HG03025 (cell line): Measurements from ENCODE around the gene GNAZ.
"Not testable (repeated sequence)": the region's sequence is repeated elsewhere in the genome, so short reads cannot be mapped to it uniquely, and the experiment has no call there.

Experiments used
- ATAC-seq: cut with Tn5 transposase; IDR thresholded peaks from one replicate; pipeline ENCODE4 v1.9.1; 2021; ENCODE audit warnings: mild to moderate bottlenecking, moderate library complexity; ENCODE audit not compliant: unreplicated experiment, low FRiP score

Gene GNAZ

DNA sequence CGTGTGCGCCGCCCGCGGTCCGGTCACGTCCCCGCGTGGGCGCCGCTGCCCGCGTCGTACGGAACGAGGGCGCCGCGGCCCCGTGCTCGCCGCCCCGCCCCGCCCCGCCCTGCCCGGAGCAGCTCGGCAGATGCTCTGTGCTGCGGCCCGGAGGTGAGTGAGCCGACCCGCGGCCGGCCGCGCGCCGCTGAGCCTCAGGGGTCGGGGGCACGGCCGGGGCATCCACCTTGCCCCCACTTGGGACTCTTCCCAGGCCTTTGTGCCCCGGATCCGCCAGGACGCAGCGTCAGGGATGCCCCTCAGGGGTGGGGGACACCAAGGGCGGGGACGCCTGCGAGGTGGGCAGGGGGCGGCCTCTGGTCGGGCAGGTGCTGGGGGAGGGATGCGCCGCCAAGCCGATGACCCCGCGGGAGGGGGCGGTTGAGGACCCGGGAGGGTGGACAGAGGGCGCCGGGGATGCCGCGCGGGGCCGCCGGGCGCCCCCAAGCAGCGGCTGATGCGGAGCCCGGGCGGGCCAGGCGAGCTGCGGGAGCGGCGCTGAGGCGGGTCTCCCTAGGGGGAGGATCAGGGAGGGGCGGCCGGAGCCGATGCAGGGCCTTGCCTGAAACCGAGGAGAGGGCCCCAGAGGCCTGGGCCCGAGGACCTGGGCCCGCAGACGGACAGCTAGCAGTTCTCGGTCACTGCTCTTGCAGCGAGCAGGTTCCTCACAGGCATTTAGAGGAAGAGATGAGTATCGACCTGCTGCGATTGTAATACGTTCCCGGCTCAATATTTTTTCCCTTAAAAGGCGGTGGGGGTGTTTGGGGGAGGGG is at the start of gene GNAZ:
TSS of gene GNAZ (plus strand) at position 102 of the 812 bp plus-strand sequence. CDS start 25,177 bp downstream, outside the sequence.
- ATAC-seq: peak; percentile 12

DNA sequence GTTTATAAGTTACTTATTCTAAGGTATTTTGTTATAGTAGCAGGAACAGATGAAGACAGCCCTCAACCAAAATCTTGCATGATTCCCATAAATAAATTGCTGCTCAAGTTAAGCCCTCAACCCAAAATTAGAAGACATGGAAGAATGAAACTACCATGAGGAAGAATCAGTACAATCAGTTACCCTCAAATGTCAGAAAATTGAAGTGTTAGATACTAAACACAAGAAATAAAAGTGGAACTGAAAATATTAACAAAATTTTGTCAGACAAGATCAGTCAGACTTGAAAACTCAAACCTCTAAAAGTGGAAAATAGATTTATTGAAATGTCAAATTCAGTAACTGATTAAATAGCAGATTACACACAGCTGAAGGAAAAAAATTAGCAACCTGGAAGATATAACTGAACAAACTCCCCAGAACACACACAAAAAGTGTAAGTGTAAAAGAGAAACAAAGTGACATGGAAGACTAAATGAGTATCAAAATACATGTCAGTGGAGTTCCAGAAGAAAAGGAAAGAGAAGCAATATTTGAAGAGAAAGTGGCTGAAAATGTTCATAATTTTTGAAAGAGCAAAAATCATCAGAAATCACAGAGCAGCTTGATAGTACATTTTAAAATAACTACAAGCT is 49.5 kb upstream of the GNAZ start:
- ATAC-seq: no peak

DNA sequence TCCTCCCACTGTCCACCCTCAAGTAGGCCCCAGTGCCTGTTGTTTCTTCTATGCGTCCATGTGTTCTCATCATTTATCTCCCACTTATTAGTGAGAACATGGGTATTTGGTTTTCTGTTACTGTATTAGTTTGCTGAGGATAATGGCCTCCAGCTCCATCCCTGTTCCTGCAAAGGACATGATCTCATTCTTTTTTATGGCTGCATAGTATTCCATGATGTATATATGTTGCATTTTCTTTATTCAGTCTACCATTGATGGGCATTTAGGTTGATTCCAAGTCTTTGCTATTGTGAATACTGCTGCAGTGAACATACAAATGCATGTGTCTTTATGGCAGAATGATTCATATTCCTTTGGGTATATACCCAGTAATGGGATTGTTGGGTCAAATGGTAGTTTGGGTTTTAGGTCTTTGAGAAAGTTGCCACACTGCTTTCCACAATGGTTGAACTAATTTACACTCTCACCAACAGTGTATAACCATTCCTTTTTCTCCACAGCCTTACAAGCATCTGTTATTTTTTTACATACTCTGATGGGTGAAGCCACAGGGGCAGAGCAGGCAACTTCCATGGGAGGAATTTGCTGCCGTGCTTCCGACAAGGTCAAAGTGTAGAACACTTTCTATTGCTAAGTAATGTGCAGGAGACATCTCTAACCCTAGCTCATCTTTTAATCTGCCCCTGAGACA is 48.5 kb upstream of the GNAZ start:
- not testable (repeated sequence) for ATAC-seq

DNA sequence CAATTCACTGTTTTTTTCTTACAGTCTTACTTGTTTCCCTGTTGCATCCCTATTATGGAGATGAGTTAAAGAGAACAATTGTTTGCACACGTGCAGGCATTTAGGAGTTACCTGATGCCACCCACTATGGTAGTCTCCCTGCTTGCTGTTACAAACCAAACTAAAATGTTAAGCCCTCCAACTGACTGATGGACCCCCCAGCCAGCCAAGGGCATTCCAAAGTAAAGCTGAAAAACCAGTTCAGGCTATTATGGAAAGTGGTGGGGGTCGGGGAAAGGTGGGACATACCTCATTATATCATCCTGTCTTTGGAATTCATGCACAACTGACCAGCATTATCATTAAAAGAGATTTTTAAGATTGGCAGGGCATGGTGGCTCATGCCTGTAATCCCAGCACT is 47.0 kb upstream of the GNAZ start:
- no peak for ATAC-seq

DNA sequence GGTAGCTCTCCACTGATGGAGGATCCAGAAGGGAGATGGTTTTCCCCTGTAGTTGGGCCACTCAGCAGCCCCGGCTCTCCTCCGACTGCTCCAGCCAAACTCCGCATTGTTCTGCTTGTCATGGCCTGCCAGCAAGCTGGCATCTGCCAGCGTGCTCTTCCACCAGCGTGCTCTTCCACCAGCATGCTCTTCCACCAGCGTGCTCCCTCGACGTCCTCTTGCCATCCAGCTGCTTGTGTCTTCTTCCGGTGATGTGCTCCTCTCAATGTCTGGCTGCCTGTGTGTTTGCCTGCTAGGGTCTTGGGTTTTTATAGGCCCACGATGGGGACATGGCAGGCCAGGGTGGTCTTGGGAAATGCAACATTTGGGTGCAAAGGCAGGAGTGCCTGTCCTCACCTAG is 43.5 kb upstream of the GNAZ start:
- ATAC-seq: no peak

DNA sequence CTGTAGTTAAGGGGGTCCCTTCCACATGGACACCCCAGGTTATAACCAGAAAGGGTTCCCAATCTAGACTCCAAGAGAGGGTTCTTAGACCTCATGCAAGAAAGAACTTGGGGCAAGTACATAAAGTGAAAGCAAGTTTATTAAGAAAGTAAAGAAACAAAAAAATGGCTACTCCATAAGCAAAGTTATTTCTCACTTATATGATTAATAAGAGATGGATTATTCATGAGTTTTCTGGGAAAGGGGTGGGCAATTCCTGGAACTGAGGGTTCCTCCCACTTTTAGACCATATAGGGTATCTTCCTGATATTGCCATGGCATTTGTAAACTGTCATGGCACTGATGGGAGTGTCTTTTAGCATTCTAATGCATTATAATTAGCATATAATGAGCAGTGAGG is 42.5 kb upstream of the GNAZ start:
- not testable (repeated sequence) for ATAC-seq

DNA sequence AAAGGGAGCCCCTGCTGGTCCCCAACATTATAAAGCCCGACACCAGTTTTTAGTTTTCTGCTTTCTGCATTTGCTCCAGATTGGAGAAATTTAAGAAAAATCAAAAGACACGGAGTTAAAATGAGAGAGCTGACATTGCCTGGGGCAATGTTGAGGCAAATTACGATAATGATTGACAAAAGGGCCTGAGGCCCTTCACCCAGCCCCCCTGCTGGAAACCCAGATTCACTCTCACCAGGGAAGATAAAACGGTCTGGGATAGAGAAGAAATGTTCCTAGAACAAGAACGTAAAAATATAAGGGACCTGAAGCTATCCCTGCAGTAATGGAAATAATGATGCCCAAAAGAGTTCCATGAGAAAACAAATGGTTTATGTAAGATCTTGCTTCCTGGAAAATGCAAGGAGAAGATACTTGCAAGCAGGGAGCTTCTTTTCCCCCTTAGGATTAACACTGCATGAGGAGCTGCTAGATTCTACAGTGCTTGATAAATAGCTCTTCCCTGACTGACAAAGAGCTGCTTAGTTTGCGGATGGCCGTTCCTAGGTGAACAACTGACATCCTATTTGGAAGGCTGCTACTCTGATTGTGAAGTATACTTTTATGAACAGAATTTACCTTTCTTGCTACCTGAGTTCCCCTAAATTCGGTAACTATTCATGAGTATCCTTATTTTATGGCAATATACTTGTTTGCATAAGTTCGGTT is 40.6 kb upstream of the GNAZ start:
- no peak for ATAC-seq

DNA sequence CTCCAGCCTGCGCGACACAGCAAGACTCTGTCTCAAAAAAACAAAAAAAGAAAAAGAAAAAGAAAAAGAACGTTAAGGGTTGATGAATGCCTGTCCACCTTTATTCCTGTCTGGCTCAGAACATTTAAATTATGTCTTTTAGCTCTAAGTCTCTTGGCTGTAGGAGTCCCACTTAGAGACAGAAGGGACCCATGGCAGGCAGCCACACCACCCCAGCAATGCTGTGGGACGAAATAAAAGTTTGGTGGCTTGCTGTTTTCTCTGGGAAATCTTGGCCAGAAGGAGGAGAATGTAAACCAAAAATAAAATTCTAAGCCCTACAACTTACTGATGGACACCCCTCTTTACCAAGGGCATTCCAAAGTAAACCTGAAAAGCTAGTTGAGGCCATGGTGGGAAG is 38.9 kb upstream of the GNAZ start:
- ATAC-seq: no peak

DNA sequence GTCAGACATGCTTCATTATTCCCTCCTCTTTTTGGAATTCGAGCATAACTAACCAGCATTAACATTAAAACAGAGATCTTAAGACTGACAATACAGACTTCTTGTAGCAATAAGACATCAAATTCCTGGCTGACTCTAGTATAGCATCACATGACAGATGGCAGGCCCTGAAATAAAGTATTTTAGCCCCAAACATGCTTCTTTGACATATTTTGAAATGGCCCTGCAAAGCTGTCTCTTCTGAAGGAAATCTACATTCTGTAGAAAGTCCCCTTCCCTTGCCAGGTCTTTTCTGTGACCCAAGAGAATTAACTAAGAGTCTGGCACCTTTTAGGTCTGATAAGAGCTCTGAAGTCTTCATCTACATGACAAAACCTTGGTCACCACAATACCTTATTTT is 38.5 kb upstream of the GNAZ start:
- ATAC-seq: no peak

DNA sequence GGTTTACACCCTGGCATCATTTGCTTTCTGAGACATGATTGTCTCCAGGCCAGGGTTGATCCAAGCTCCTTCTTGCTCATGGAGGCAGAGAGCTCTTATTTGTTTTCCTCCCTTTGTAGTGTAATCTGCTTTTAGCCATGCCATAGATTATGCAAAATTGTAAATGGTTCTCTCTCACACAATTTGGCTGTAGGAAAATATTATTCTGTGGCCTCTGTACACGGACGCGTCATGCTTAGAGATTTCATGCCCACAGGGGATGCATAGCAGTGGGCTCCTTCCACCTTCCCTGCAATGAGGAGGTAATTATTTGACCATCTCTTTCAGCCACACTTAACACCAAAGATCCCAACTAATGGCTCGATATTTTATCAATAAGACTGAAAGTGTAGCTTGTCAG is 37.7 kb upstream of the GNAZ start:
- ATAC-seq: no peak

DNA sequence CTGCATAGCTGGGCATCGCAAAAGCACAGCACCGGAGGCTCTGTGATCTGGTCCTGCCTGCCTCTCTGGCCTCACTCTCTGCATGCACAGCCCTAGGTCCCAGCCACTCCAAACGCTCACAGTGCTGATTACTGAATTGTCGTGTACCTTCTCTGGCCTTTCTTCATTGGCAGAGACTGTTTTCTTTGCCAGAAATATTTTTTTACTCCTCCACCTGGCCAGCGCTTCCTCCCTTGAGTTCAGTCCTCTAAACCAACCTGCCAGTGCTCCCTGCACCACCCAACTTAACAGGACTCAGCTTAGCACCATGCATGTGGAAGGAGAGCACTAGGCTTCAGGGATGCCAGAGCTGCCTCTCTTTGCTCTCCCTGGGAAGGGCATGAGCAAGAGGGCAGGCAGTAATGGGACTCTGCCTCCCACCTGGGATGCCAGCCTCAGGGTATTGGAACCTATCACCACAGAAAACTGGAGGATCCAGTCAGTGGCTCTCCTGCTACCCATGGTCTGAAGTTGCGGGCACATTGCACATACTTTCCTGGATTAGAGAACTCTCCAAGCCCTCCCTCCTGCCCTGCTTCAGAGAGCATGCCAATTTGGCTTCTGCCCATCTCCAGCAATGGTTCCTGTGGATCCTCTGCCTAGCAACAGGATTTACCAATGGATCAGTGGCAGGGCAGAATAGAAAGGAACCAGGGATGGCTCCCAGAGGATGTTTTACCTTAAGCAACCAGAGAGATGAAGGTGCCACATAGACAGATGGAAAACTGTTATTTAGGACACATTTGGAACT is 37.0 kb upstream of the GNAZ start:
- no peak for ATAC-seq

DNA sequence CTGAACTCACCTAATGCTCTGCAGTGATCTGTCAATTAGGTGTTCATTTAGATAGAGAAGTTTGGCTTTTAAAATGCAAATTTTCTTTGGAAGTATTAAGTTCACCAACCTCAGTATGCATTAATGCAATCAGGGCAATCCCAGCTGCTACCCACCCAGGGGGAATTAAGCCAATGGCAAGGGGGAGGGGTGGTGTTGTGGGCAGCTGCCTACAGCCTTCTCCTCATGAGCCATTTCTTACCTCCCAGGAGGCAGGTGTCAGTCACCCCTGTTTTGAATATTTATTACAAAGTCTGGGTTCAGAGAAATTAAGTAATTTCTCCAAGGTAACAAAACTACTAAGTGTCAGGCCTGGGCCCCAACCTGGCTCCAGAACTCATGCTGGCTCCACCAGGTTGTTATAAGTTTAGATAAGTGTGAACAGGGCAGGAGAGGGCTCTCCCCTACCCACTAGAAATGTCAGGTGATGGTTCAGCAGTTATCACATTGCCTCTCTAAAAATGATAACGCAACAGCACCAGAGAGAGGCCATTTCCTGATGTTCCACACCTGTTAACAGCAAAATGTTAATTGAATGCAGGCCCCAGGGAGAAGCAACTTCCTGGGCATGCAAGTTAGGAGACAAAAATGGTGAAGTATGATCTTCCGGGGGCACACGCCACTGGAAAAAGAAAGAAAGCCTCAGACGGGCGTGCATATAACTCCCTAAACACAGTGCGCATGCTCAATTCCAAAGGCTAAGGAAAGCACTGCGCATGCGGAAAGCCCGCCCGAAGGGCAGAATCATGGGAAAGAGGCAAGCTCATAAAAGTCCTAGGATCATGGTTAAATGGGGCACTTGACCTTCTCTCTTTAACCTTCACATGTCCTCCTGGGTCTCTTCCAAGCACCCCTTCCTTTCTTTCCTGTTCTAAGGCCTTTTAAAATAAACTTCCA is 35.4 kb upstream of the GNAZ start:
- ATAC-seq: no peak

DNA sequence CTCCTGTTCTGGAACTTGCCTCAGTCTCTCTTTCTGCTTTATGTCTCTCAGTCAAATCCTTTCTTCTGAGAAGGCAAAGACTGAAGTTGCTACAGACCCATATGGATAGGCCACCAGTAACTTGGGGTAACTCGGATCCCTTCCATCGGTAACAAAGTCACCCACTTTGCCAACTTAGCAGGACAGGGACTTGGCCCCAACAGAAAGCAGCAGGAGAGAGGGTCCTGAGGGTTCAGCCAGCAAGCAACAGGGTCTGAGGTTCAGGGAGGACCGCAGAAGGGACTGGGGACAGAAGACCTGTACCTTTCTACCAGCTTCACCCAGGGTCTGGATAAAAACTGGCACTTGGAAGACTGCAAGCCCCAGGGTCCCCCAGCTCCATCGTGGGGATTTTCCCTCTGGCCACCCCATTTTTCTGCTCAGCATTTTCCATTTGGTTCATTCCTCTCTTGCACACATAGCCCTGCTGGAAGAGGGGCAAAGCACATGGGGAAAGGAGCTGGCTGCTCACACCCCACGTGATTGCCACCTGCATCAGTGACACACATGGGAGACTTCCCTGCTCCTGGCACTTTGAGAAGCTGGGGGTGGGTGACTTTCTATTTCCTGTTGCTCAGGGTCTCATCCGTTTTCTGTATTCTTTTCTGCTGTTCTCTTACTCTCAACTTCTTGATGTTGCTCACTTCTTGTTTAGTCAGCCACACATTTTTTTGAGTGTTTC is 34.6 kb upstream of the GNAZ start:
- ATAC-seq: no peak

DNA sequence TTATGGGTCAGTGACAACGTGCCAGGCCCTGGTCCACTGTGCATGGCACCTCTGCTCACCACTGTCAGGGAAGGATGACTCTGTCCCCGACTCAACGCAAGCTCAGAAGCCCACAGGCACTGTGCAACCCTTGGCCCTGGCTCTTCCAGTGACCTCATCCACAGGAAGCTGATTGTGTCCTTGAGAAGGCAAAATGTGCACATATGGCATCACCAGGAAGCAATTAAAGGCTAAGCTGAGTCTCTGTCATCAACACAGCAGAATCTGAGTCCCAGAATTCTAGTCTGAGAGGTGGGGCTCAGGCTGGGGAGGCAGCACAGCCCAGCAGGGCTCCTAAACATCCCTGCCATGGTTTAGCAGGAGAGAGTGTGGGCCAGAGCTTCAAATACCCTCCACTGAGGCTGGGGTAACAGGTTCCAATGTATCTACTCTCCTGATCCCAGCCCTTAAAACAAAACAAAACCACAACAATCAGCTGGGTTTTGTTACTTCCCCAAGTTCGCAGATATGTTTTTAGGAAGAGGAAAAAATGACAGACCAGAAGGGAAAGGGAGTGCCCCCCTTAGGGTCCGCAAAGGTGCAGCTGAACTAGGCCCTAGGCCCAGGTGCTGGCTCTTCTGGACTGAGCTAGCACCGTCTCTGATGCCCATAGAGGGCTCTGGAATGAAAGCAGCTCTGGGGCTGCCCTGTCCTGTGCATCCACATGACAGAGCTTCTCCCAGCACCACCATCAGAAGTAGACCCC is 33.5 kb upstream of the GNAZ start:
- no peak for ATAC-seq

DNA sequence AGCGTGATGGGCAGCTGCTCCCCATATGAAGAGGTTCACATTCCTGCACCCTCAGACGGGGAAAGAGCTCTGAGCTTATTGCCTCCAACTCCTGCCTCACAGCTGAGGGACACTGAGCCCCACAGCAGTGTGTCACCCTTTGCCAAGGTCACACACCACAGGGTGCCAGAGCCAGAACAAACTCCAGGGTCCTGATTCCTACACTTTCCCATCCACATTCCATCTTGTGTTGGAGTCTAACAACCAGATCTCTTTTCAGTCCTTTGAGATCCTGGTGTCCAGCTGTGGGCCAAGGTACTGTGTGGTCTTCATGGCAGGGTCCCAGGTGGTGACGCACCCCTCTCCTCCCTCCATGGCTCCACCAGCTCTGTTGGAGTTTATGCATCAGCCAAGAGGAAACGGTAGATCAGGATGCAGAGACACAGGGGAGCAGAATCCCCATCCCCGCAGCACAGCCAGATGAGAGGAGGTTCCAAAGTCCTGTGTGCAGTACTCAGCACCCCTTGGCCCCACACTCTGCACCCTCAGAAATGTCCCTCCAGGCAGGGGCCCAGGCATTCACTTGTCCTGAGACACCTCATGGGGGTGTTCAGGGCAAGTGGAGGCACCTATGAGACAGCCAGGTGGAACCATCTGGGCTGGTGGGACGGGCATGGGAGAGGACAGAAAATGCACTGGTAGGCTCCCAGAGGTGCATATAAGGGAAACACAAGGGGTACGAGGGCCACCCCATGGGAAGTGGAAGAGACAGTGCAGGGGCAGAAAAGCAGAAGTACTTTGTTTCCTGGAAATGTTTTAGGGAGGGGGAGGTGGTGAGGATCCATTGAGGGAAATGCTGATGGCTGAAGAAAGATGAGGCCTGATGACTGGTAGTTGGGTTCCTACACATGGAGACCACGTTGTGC is 32.6 kb upstream of the GNAZ start:
- no peak for ATAC-seq

DNA sequence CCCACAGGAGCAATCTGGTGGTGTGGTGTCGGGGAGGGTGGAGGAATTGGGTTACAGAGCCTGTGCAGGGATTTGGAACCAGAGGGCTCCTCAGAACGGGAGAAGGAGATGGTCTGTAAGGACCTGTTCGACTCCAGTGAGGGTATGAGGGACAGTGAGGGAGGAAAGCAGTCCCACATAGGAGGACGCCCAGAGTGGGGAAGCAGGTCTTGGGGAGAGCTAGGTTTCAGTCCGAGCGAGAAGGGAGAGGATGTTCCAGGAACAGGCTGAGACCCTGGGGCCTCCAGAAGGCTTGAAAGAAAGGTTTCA is 32.0 kb upstream of the GNAZ start:
- no peak for ATAC-seq

DNA sequence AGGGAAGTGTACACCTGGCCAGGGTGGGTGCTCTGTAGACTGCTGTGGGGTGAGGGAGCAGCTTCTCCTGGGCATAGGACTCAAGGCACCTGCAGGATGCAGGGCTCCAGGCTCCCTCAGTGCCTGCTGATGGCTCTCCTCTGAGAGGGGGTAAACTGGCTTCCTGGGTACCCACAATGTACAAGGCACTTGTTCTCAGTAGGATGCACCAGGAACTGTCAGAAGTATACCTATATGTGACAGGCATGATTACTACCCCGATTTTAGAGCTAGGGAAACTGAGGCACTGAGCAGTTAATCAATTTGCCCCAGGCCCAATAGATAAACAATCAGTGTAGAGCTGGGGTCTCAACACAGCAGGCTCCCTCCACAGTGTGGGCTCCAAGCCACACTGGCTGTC is 31.4 kb upstream of the GNAZ start:
- no peak for ATAC-seq
